ENCODE results near the gene RAB11A. TPM values are rescaled to one million over a fixed set of nuclear protein-coding genes. Genes with fewer than 3 reads are reported as not detected.

RAB11A gene
- total RNA-seq, 1 donor = 218 TPM

DNA sequence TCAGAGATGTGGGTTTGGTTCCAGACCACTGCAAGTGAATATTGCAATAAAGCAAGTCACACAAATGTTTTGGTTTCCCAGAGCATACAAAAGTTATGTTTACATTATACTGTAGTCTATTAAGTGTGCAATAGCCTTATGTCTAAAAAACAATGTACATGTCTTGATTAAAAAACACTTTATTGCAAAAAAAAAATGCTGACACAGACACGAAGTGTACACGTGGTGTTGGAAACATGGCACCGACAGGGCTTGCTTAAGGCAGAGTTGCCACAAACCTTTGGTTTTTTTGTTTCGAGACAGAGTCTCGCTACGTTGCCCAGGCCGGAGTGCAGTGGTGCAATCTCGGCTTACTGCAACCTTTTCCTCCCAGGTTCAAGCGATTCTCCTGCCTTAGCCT lies 50.1 kb downstream of the RAB11A start:
- TF ChIP-seq, protein P1, sequence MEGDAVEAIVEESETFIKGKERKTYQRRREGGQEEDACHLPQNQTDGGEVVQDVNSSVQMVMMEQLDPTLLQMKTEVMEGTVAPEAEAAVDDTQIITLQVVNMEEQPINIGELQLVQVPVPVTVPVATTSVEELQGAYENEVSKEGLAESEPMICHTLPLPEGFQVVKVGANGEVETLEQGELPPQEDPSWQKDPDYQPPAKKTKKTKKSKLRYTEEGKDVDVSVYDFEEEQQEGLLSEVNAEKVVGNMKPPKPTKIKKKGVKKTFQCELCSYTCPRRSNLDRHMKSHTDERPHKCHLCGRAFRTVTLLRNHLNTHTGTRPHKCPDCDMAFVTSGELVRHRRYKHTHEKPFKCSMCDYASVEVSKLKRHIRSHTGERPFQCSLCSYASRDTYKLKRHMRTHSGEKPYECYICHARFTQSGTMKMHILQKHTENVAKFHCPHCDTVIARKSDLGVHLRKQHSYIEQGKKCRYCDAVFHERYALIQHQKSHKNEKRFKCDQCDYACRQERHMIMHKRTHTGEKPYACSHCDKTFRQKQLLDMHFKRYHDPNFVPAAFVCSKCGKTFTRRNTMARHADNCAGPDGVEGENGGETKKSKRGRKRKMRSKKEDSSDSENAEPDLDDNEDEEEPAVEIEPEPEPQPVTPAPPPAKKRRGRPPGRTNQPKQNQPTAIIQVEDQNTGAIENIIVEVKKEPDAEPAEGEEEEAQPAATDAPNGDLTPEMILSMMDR (IDR thresholded peaks at IDR 0.05; ENCODE audit: insufficient read depth, low read length) = no peak
- DNase-seq (ENCODE audit: low read depth) = no peak
- no peak overlapping the region for H3K4me3 ChIP-seq (ENCODE audit: low read depth, low read length)

DNA sequence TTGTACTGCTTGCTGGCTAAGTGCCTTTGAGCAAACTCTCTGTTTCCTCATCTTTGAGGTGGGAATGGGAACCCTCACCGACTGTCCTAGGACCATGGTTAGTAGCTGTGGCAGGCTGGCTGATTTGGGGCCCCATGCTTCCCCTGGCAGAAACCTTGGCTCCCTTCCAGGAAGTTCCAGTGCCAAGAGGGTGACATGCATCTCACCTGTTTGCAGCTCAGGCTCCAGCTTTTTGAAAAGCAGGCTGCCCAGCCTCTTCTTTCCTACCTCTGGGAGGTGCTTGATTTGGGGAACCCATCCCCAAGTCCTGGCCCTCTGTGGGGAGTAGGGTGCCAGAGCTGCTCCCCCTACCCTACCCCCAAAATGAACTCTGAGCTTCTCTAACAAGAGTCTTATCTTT lies 50.8 kb downstream of the RAB11A start:
- no peak overlapping the region for H3K4me3 ChIP-seq (ENCODE audit: low read depth, low read length)
- DNase-seq (ENCODE audit: low read depth) = no peak
- TF ChIP-seq, protein P1 (IDR thresholded peaks at IDR 0.05; ENCODE audit: insufficient read depth, low read length) = no peak

DNA sequence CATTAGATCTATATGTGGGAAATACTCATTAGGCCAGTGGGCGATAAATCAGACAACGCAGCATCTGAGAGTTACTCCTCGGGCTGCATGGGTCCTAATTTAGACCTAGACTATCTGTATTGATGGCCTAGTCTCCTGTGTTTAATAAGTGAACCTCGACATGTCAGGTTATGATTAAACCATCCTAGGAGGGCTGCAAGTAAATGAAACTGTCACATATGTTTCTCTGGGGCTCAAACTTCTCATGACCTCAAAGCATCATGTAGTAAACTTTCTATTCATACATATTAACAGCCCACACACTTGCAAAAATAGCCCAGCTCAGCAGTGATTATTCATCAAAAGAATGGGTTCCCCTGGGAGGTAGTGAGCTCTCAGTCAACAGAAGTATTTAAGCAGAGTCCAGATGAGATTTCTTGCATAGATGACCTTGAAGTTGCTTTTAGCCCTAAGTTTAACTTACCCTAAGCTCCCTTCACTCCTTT lies 51.6 kb downstream of the RAB11A start:
- peak; percentile 39 for DNase-seq (ENCODE audit: low read depth)
- TF ChIP-seq, protein P1 (IDR thresholded peaks at IDR 0.05; ENCODE audit: insufficient read depth, low read length) = no peak
- no peak overlapping the region for H3K4me3 ChIP-seq (ENCODE audit: low read depth, low read length)

DNA sequence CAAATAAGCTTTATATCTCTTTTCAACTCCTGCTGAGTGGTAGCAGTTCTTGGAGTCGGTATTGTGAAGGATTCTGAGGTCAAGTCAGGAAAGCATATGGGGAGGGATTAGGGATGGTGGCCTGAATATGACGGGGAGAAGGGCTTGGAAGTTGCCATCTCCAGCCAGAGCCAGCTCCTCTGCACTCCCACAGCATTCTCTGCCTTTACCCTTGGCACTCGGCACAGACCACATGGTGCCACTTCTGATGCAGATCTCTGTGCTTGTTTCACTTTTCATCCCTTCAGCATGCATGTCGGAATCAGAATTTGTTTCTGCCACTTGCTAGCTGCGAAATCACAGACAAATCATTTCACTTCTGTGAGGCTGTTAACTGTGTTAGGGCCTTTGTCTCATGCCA lies 52.5 kb downstream of the RAB11A start:
- no peak overlapping the region for H3K4me3 ChIP-seq (ENCODE audit: low read depth, low read length)
- TF ChIP-seq, protein P1 (IDR thresholded peaks at IDR 0.05; ENCODE audit: insufficient read depth, low read length) = no peak
- no peak for DNase-seq (ENCODE audit: low read depth)

DNA sequence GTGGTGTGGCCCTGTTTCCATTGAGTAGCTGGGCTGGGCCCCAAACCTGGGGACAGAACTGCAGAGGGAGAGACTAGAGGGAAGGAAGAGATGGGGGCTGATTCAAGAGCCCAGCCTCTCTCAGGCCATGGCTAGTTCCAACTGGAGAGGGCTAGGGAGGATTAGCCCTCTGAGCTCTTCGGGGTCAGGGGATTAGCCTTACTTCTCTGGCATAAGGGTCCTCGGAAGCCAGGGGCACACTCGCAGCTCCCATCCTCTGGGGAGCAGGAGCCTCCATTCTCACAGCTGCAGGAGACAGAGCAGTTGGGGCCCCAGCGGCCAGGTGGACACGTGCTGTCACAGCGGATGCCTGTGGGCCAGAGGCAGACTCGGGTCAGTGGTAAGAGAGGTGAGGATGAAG lies 53.3 kb downstream of the RAB11A start:
- no peak for DNase-seq (ENCODE audit: low read depth)
- no peak overlapping the region for H3K4me3 ChIP-seq (ENCODE audit: low read depth, low read length)
- TF ChIP-seq, protein P1 (IDR thresholded peaks at IDR 0.05; ENCODE audit: insufficient read depth, low read length) = no peak

DNA sequence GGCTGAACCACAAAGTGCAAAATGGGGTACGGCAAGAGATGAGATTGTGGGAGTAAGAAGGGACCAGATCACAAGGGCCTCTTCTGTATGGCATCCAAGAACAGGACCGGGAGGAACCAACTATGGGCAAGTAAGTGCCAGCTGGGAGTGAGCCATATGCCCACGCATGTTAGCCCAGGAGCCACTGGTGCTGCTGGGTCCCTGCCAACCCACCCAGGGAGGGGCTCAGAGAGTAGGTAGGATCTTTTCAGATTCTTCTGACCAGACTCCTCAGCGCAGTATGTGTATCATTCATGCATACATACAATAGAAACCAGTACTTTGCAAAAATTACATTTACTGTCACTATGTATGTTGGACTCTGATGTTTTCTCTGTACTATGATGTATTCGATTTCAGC lies 54.0 kb downstream of the RAB11A start:
- TF ChIP-seq, protein P1 (IDR thresholded peaks at IDR 0.05; ENCODE audit: insufficient read depth, low read length) = no peak
- DNase-seq (ENCODE audit: low read depth) = no peak

DNA sequence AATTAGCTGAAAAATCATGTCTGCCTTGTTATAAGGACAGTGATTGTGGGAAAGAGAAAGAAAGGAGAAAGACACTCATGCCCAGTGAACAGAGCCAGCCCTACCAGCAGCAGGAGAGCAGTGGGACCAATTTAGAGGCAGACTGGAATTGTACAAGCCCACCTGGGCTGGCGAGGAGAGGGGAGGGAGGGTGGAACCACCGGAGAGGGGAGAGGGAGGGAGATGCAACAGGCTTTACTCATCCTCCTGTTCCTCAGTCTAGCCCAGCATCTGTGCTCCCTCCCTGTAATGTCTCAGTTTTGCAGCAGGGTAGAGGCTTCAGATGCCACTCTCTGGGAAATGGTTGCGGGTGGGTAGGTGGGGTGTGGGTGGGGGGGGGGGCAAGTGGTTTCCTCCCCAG lies 54.7 kb downstream of the RAB11A start:
- no peak overlapping the region for H3K4me3 ChIP-seq (ENCODE audit: low read depth, low read length)
- DNase-seq (ENCODE audit: low read depth) = no peak
- TF ChIP-seq, protein P1 (IDR thresholded peaks at IDR 0.05; ENCODE audit: insufficient read depth, low read length) = no peak

More for the DNA sequence above, 54.0 kb downstream of the RAB11A start:
- no peak overlapping the region for H3K4me3 ChIP-seq (ENCODE audit: low read depth, low read length)

Data from fibroblast of the aortic adventitia (primary cell).